Measurements from ENCODE around the gene EBP. TPM values are rescaled to one million over a fixed set of nuclear protein-coding genes. Genes with fewer than 3 reads are reported as not detected.
A peak's percentile ranks its signal among the peaks of the same experiment; 100 is the strongest.

EBP gene
- total and polyA plus RNA-seq, 9 of the 15 experiments (the other 6 are each of a cell fraction or from before 2014, with no cell fraction given) = 228 to 987 (median 274) TPM

DNA sequence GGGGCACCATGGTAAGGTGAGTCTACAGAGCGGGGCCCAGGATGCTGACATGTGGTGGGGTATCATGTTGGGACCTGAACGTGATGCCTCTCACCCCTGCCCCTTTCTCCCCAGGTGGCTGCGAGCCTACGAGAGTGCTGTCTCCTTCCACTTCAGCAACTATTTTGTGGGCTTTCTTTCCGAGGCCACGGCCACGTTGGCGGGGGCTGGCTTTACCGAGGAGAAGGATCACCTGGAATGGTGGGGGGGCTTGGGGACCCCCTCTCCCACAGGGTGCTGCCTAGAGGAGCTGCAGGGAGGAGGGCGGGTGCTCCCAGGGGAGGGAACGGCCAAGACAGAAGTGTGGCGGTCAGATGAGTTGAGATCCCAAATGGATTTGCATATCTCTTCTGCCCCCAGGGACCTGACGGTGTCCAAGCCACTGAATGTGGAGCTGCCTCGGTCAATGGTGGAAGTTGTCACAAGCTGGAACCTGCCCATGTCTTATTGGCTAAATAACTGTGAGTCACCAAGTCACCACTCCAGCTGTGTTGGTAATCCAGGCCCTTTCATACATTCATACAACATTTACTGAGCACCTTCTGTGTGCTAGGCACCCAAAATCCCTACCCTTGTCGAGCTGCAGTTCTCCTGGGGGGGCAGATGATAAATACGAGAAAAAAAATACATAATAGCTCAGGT, 7.3 kb upstream of the EBP start (continued):
- TF ChIP-seq ELF1 (tag; IDR thresholded peaks at IDR 0.05) = no peak

DNA sequence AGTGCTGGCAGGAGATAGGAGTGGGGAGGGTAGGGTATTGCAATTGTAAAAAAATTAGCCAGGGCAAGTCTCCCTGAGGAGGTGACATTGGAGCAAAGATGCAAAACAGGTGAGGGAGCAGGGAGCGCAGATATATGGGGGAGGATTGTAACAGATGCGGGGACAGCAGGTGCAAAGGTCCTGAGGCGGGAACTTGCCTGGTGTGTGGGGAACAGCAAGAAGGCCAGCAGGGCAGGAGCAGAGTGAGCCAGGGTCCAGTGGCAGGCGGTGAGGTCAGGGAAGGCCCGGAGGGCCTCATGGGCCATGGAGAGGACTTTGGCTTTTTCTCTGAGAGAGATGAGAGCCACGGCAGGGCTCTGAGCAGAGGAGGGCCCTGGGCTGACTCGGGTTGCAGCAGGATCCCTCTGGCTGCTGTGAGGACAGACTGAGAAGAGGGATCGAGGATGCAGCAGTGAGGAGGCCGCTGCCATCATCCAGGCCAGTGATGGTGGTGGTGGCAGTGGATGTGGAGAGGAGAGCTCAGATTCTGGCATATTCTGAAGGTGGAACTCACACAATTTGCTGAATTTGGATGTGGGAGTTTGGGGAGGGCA, 6.6 kb upstream of the EBP start:
- H3K79me2 ChIP-seq (ENCODE audit: control insufficient read depth, insufficient read depth, low read length) = no peaks in the 10 kb centered on the region
- no peak for DNase-seq (ENCODE audit: extremely low read depth in 1 of 4, low spot score in 3 of 4)
- H3K4me1 ChIP-seq (replicated peaks in 1 of 2; ENCODE audit: control insufficient read depth in 2 of 2, insufficient read depth in 2 of 2, low read length in 2 of 2) = peaks cover 15 to 30% of the 10 kb centered on the region in 2 experiments; a peak in 4 of 5 replicates
- no peak for FAIRE-seq
- 77% methylated on average over 8 of the region's 9 CpGs for WGBS (ENCODE audit: insufficient coverage, low coverage, missing lambda C conversion rate)
- no peaks in the 10 kb centered on the region for H4K20me1 ChIP-seq (replicated peaks; ENCODE audit: control insufficient read depth, insufficient read depth, low read length)
- CTCF ChIA-PET (ENCODE audit: low intra/inter-chr PET ratio) = interaction anchor here (0.7 kb wide), 1 partner anchor 777 kb away, joined by 3 read pairs; no protein-coding TSS in a partner anchor
- intact Hi-C loops (cut with micrococcal nuclease) = no loop called here
- in situ Hi-C loops (cut with MboI) = no loop called here
- BruUV-seq (replicated peaks) = no TSS peak
- no peak overlapping the region for H3K4me2 ChIP-seq (ENCODE audit: insufficient read depth, low read length)
- no peak overlapping the region for H2AFZ ChIP-seq (ENCODE audit: low read depth, low read length)
- no peaks in the 10 kb centered on the region; the same call in 2 of the 3 replicates for H3K36me3 ChIP-seq (ENCODE audit: control insufficient read depth, insufficient read depth, low read length)
- no peaks in the 10 kb centered on the region for H3K27me3 ChIP-seq (ENCODE audit: control insufficient read depth in 2 of 2, insufficient read depth in 2 of 2, low read length in 2 of 2)
- H3K27ac ChIP-seq (ENCODE audit: extremely low read depth, low read depth, low read length) = no peak overlapping the region
- ATAC-seq = no peak
- POLR2A ChIA-PET = interaction anchor here (0.5 to 1.1 kb wide), 3 partner anchors 12 to 16 kb away, joined by 3 to 4 read pairs (median 4); no protein-coding TSS in a partner anchor
- peak overlapping the region in 1 of 2 experiments; percentile 13; a peak in 1 of 4 replicates for H3K9ac ChIP-seq (ENCODE audit: insufficient read depth in 1 of 2, low read depth in 2 of 2, low read length in 2 of 2)
- peaks cover 4% of the 10 kb centered on the region for H3K9me1 ChIP-seq (ENCODE audit: control insufficient read depth, insufficient read depth, low read length)
- H3K4me3 ChIP-seq = no peak overlapping the region
- no peaks in the 10 kb centered on the region for H3K9me3 ChIP-seq (replicated peaks; ENCODE audit: control insufficient read depth, insufficient read depth, low read depth, low read length)
- TF ChIP-seq HNRNPLL (IDR thresholded peaks at IDR 0.05; ENCODE audit: low read depth, low read length, poor library complexity, severe bottlenecking) (no peak), TBL1XR1 (IDR thresholded peaks at IDR 0.05; ENCODE audit: low read length in 2 of 2) (no peak), TAF1 (IDR thresholded peaks at IDR 0.05; ENCODE audit: control insufficient read depth, extremely low read depth, insufficient read depth, low read length, severe bottlenecking) (no peak), ZNF79 (CRISPR knock-in tag; IDR thresholded peaks at IDR 0.05; ENCODE audit: low read depth) (no peak), ZNF444 (CRISPR knock-in tag; IDR thresholded peaks at IDR 0.05) (no peak), SRSF7 (optimal IDR thresholded peaks at IDR 0.05; ENCODE audit: low read depth, low read length) (no peak), CBFB (CRISPR knock-in tag; IDR thresholded peaks at IDR 0.05) (no peak), ZNF778 (CRISPR knock-in tag; IDR thresholded peaks at IDR 0.05) (no peak), ZNF75A (CRISPR knock-in tag; IDR thresholded peaks at IDR 0.05) (no peak), MCM3 (IDR thresholded peaks at IDR 0.05) (no peak)
- TF ChIP-seq, protein P1, sequence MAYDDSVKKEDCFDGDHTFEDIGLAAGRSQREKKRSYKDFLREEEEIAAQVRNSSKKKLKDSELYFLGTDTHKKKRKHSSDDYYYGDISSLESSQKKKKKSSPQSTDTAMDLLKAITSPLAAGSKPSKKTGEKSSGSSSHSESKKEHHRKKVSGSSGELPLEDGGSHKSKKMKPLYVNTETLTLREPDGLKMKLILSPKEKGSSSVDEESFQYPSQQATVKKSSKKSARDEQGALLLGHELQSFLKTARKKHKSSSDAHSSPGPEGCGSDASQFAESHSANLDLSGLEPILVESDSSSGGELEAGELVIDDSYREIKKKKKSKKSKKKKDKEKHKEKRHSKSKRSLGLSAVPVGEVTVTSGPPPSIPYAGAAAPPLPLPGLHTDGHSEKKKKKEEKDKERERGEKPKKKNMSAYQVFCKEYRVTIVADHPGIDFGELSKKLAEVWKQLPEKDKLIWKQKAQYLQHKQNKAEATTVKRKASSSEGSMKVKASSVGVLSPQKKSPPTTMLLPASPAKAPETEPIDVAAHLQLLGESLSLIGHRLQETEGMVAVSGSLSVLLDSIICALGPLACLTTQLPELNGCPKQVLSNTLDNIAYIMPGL (CRISPR knock-in tag; IDR thresholded peaks at IDR 0.05) = no peak
- TF ChIP-seq, protein P2, sequence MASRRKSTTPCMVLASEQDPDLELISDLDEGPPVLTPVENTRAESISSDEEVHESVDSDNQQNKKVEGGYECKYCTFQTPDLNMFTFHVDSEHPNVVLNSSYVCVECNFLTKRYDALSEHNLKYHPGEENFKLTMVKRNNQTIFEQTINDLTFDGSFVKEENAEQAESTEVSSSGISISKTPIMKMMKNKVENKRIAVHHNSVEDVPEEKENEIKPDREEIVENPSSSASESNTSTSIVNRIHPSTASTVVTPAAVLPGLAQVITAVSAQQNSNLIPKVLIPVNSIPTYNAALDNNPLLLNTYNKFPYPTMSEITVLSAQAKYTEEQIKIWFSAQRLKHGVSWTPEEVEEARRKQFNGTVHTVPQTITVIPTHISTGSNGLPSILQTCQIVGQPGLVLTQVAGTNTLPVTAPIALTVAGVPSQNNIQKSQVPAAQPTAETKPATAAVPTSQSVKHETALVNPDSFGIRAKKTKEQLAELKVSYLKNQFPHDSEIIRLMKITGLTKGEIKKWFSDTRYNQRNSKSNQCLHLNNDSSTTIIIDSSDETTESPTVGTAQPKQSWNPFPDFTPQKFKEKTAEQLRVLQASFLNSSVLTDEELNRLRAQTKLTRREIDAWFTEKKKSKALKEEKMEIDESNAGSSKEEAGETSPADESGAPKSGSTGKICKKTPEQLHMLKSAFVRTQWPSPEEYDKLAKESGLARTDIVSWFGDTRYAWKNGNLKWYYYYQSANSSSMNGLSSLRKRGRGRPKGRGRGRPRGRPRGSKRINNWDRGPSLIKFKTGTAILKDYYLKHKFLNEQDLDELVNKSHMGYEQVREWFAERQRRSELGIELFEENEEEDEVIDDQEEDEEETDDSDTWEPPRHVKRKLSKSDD (conservative IDR thresholded peaks at IDR 0.05; ENCODE audit: low read length) = no peak
- TF ChIP-seq, protein P3, sequence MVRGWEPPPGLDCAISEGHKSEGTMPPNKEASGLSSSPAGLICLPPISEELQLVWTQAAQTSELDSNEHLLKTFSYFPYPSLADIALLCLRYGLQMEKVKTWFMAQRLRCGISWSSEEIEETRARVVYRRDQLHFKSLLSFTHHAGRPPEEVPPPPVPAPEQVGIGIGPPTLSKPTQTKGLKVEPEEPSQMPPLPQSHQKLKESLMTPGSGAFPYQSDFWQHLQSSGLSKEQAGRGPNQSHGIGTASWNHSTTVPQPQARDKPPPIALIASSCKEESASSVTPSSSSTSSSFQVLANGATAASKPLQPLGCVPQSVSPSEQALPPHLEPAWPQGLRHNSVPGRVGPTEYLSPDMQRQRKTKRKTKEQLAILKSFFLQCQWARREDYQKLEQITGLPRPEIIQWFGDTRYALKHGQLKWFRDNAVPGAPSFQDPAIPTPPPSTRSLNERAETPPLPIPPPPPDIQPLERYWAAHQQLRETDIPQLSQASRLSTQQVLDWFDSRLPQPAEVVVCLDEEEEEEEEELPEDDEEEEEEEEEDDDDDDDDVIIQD (CRISPR knock-in tag; IDR thresholded peaks at IDR 0.05) = no peak
